ENCODE data around the gene SNRNP200.

Gene SNRNP200

DNA sequence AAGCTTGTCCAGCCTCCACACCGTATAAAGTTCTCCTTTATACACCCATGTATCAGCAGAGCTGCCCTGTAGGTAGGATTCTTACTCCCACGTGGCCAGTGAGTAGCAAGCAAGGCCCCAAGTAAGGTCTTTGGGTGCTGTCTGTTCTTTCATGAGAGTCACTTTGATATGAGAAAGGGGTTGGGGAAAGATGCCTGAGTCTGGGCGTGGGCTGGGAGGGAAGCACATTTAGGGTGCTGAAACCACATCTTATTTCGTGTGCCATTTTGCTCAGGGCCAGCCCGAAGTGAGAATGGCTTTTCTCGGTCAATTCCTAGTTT lies 19.3 kb upstream of the SNRNP200 start:
- Histone ChIP-seq H3K27ac (replicated peaks) (no peak overlapping the region), H3K4me3 (replicated peaks; ENCODE audit: insufficient read depth, low read length) (no peak overlapping the region), H3K27me3 (ENCODE audit: insufficient read depth, poor library complexity, severe bottlenecking) (peaks cover 6% of the 10 kb centered on the region)
- DNase-seq (ENCODE audit: low read depth in 1 of 2, low spot score in 1 of 2), result no peak
- TF ChIP-seq, protein P1, sequence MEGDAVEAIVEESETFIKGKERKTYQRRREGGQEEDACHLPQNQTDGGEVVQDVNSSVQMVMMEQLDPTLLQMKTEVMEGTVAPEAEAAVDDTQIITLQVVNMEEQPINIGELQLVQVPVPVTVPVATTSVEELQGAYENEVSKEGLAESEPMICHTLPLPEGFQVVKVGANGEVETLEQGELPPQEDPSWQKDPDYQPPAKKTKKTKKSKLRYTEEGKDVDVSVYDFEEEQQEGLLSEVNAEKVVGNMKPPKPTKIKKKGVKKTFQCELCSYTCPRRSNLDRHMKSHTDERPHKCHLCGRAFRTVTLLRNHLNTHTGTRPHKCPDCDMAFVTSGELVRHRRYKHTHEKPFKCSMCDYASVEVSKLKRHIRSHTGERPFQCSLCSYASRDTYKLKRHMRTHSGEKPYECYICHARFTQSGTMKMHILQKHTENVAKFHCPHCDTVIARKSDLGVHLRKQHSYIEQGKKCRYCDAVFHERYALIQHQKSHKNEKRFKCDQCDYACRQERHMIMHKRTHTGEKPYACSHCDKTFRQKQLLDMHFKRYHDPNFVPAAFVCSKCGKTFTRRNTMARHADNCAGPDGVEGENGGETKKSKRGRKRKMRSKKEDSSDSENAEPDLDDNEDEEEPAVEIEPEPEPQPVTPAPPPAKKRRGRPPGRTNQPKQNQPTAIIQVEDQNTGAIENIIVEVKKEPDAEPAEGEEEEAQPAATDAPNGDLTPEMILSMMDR (IDR thresholded peaks at IDR 0.05; ENCODE audit: insufficient read depth, low read length), result no peak
- TF ChIP-seq, protein P2, sequence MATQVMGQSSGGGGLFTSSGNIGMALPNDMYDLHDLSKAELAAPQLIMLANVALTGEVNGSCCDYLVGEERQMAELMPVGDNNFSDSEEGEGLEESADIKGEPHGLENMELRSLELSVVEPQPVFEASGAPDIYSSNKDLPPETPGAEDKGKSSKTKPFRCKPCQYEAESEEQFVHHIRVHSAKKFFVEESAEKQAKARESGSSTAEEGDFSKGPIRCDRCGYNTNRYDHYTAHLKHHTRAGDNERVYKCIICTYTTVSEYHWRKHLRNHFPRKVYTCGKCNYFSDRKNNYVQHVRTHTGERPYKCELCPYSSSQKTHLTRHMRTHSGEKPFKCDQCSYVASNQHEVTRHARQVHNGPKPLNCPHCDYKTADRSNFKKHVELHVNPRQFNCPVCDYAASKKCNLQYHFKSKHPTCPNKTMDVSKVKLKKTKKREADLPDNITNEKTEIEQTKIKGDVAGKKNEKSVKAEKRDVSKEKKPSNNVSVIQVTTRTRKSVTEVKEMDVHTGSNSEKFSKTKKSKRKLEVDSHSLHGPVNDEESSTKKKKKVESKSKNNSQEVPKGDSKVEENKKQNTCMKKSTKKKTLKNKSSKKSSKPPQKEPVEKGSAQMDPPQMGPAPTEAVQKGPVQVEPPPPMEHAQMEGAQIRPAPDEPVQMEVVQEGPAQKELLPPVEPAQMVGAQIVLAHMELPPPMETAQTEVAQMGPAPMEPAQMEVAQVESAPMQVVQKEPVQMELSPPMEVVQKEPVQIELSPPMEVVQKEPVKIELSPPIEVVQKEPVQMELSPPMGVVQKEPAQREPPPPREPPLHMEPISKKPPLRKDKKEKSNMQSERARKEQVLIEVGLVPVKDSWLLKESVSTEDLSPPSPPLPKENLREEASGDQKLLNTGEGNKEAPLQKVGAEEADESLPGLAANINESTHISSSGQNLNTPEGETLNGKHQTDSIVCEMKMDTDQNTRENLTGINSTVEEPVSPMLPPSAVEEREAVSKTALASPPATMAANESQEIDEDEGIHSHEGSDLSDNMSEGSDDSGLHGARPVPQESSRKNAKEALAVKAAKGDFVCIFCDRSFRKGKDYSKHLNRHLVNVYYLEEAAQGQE (IDR thresholded peaks at IDR 0.05; ENCODE audit: insufficient replicate concordance, low read depth), result no peak
- TF ChIP-seq GABPA (IDR thresholded peaks at IDR 0.05; ENCODE audit: low read depth), result no peak
- TF ChIP-seq POLR2AphosphoS5 (IDR thresholded peaks at IDR 0.05; ENCODE audit: low read depth), result no peak
- no peak for TF ChIP-seq SPI1 (IDR thresholded peaks at IDR 0.05; ENCODE audit: borderline replicate concordance, low read depth)

DNA sequence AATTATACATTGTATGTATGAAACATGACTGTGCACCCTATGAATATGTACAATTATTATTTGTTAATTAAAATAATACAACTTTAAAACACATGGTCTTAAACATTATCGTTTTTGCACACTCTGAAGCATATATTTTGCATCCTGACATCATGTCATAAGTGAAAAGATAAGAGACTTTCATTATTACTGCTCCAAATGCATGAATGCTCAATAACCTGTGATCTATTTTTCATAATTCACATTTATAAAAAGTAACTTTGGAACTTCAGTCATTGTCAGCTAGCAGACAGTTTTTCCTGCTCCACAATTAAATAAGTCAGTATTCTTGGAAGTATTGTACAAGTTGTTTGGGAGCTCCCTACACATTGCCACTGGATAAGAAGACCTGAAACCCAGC lies 18.5 kb upstream of the SNRNP200 start:
- TF ChIP-seq, protein P1 (IDR thresholded peaks at IDR 0.05; ENCODE audit: insufficient read depth, low read length), result no peak
- TF ChIP-seq POLR2AphosphoS5 (IDR thresholded peaks at IDR 0.05; ENCODE audit: low read depth) (no peak), GABPA (IDR thresholded peaks at IDR 0.05; ENCODE audit: low read depth) (no peak), SPI1 (IDR thresholded peaks at IDR 0.05; ENCODE audit: borderline replicate concordance, low read depth) (no peak)
- TF ChIP-seq, protein P2 (IDR thresholded peaks at IDR 0.05; ENCODE audit: insufficient replicate concordance, low read depth), result no peak
- H3K27me3 ChIP-seq (ENCODE audit: insufficient read depth, poor library complexity, severe bottlenecking), result peaks cover 6% of the 10 kb centered on the region
- DNase-seq (ENCODE audit: low read depth in 1 of 2, low spot score in 1 of 2), result no peak
- no peak overlapping the region for H3K27ac ChIP-seq (replicated peaks)
- H3K4me3 ChIP-seq (replicated peaks; ENCODE audit: insufficient read depth, low read length), result no peak overlapping the region

DNA sequence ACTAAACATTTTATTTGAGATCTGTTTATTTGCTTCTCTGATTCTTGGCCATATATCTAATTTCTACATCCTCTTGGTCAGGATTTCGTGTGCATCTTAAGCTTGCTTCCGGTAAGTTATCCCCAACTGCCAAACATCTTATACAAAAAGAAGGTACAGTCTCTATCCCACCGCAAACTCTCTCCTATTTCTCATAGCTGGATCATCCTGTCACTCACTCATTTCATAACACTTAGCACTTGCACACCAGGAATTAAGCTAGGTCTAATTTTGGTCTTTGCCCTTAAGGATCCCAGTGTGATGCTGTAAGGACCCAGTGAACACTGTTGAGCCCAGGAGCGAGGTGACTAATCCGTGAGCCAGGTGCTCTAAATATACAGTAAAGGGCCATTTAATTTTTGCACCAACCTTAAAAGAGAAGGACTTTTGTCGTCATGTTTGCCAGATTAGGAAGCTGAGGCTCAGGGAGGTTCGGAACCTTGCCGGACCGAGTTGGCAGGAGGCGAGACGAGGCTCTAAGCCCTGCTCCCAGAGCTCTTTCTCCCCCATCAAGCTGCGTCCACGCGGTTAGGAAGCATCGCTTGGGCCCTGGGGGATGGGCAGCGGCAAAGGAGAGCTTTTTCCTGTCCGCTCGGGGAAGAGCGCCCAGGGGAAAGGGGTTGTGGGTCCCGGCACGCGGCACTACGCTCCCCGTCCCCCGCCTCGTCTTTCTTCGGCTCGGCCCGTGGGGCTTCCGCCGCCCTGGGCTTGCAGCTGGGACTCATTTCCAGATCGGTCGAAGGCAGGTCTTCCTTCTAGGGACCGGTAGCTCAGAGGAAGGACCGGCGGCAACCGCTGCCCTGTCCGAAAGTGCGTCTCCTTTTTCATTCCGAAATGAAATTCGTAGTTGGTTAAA lies 15.6 kb upstream of the SNRNP200 start:
- Histone ChIP-seq H3K4me3 (replicated peaks; ENCODE audit: insufficient read depth, low read length) (peak overlapping the region; percentile 56), H3K27me3 (ENCODE audit: insufficient read depth, poor library complexity, severe bottlenecking) (peaks cover 6% of the 10 kb centered on the region), H3K27ac (replicated peaks) (no peak overlapping the region)
- TF ChIP-seq, protein P1 (IDR thresholded peaks at IDR 0.05; ENCODE audit: insufficient read depth, low read length), result no peak
- TF ChIP-seq SPI1 (IDR thresholded peaks at IDR 0.05; ENCODE audit: borderline replicate concordance, low read depth), result no peak
- DNase-seq (ENCODE audit: low read depth in 1 of 2, low spot score in 1 of 2), result peak; percentile 30 to 39

All from HL-60 (cell line).